ENCODE measurements around the gene IRF3. TPM values are rescaled to one million over a fixed set of nuclear protein-coding genes. Genes with fewer than 3 reads are reported as not detected.
"Not testable (repeated sequence)": the region's sequence is repeated elsewhere in the genome, so short reads cannot be mapped to it uniquely, and the experiment has no call there.

IRF3 gene
- total RNA-seq, 1 donor from 2014 or later = 33.7 TPM

- DNase-seq (ENCODE audit: low spot score); intact Hi-C loops (cut with DNase I): not testable (repeated sequence)
Measured at GRCh38 chr19:49633273-49633672, 32.4 kb downstream of the IRF3 start.

- intact Hi-C loops (cut with DNase I) = no loop called here
- DNase-seq (ENCODE audit: low spot score) = no peak
Measured at GRCh38 chr19:49632576-49632975, 33.1 kb downstream of the IRF3 start.

GRCh38 chr19:49631610-49632192 lies 34.0 kb downstream of the IRF3 start:
- no peak for DNase-seq (ENCODE audit: low spot score)
- intact Hi-C loops (cut with DNase I) = no loop called here

GRCh38 chr19:49631014-49631588 lies 34.6 kb downstream of the IRF3 start:
- intact Hi-C loops (cut with DNase I) = no loop called here
- no peak for DNase-seq (ENCODE audit: low spot score)

- intact Hi-C loops (cut with DNase I) = no loop called here
- DNase-seq (ENCODE audit: low spot score) = no peak
Measured at GRCh38 chr19:49629659-49630058, 36.0 kb downstream of the IRF3 start.

GRCh38 chr19:49626226-49626625 lies 39.4 kb downstream of the IRF3 start:
- intact Hi-C loops (cut with DNase I) = no loop called here
- DNase-seq (ENCODE audit: low spot score) = no peak

- DNase-seq (ENCODE audit: low spot score) = no peak
- intact Hi-C loops (cut with DNase I) = no loop called here
Measured at GRCh38 chr19:49624967-49625910, 40.4 kb downstream of the IRF3 start.

- intact Hi-C loops (cut with DNase I); DNase-seq (ENCODE audit: low spot score): not testable (repeated sequence)
Measured at GRCh38 chr19:49617860-49618259, 47.8 kb downstream of the IRF3 start.

GRCh38 chr19:49616945-49617344 lies 48.7 kb downstream of the IRF3 start:
- intact Hi-C loops (cut with DNase I) = no loop called here
- no peak for DNase-seq (ENCODE audit: low spot score)

GRCh38 chr19:49616532-49616931 lies 49.1 kb downstream of the IRF3 start:
- intact Hi-C loops (cut with DNase I) = no loop called here
- no peak for DNase-seq (ENCODE audit: low spot score)

- intact Hi-C loops (cut with DNase I) = no loop called here
- no peak for DNase-seq (ENCODE audit: low spot score)
Measured at GRCh38 chr19:49615861-49616260, 49.8 kb downstream of the IRF3 start.

GRCh38 chr19:49614096-49614833 lies 51.4 kb downstream of the IRF3 start:
- intact Hi-C loops (cut with DNase I) = no loop called here
- no peak for DNase-seq (ENCODE audit: low spot score)

- no peak for DNase-seq (ENCODE audit: low spot score)
- intact Hi-C loops (cut with DNase I) = no loop called here
Measured at GRCh38 chr19:49613374-49613773, 52.3 kb downstream of the IRF3 start.

Small RNA genes within 50 kb of the gene (microRNA-seq; reads per million reads assigned to microRNA genes)
- not detected for gene MIR5088

Other genes with a start within 250 kb of the IRF3 start
- not detected for gene PTH2, start 242.4 kb downstream of the IRF3 start, total RNA-seq
- not detected for gene GFY, start 240.5 kb downstream of the IRF3 start, total RNA-seq
- gene SLC17A7, start 224.3 kb downstream of the IRF3 start, total RNA-seq = 1.6 TPM
- 24.2 TPM for gene PIH1D1, start 214.0 kb downstream of the IRF3 start, total RNA-seq
- gene ALDH16A1, start 212.6 kb downstream of the IRF3 start, total RNA-seq = 7.7 TPM
- gene FLT3LG, start 191.6 kb downstream of the IRF3 start, total RNA-seq = 3.8 TPM
- 1,030 TPM for gene RPL13A, start 178.2 kb downstream of the IRF3 start, total RNA-seq
- gene RPS11, start 169.4 kb downstream of the IRF3 start, total RNA-seq = 729 TPM
- gene FCGRT, start 153.2 kb downstream of the IRF3 start, total RNA-seq = 50.6 TPM
- gene RCN3, start 137.9 kb downstream of the IRF3 start, total RNA-seq = 14.0 TPM
- gene NOSIP, start 85.3 kb downstream of the IRF3 start, total RNA-seq = 34.5 TPM
- 0.40 TPM for gene PRRG2, start 84.5 kb downstream of the IRF3 start, total RNA-seq
- gene PRR12, start 74.7 kb downstream of the IRF3 start, total RNA-seq = 15.9 TPM
- 171 TPM for gene RRAS, start 25.7 kb downstream of the IRF3 start, total RNA-seq
- gene SCAF1, start 23.6 kb downstream of the IRF3 start, total RNA-seq = 53.1 TPM
- gene BCL2L12, start 76 bp upstream of the IRF3 start, total RNA-seq = 8.9 TPM
- gene PRMT1, start 11.4 kb upstream of the IRF3 start, total RNA-seq = 124 TPM
- 0.19 TPM for gene ADM5, start 23.7 kb upstream of the IRF3 start, total RNA-seq
- 3.1 TPM for gene CPT1C, start 25.3 kb upstream of the IRF3 start, total RNA-seq
- 0.24 TPM for gene TSKS, start 97.4 kb upstream of the IRF3 start, total RNA-seq
- gene AP2A1, start 101.1 kb upstream of the IRF3 start, total RNA-seq = 63.9 TPM
- 13.7 TPM for gene FUZ, start 147.4 kb upstream of the IRF3 start, total RNA-seq
- 33.0 TPM for gene MED25, start 152.4 kb upstream of the IRF3 start, total RNA-seq
- gene PTOV1, start 185.3 kb upstream of the IRF3 start, total RNA-seq = 95.8 TPM
- 49.5 TPM for gene PNKP, start 201.7 kb upstream of the IRF3 start, total RNA-seq
- gene AKT1S1, start 211.5 kb upstream of the IRF3 start, total RNA-seq = 35.8 TPM
- 48.0 TPM for gene TBC1D17, start 211.8 kb upstream of the IRF3 start, total RNA-seq
- 1.2 TPM for gene IL4I1, start 231.0 kb upstream of the IRF3 start, total RNA-seq

All from cardiac septum (tissue), 1 donor.